ENCODE results near the gene FAM163B. TPM values are rescaled to one million over a fixed set of nuclear protein-coding genes. Genes with fewer than 3 reads are reported as not detected.

Gene FAM163B
- total and polyA plus RNA-seq, 2 donors (not counting 1 experiment from before 2014, with no cell fraction given), result not detected

GRCh38 chr9:133632806-133633680, 23.9 kb upstream of the FAM163B start:
- Histone ChIP-seq H3K79me2 (ENCODE audit: control insufficient read depth, insufficient read depth, low read length) (no peaks in the 10 kb centered on the region), H2AFZ (ENCODE audit: low read length) (no peak overlapping the region), H3K9ac (ENCODE audit: insufficient read depth, low read length) (no peak overlapping the region), H3K4me3 (replicated peaks in 1 of 4; ENCODE audit: control extremely low read depth in 1 of 4, insufficient read depth in 1 of 4, low read depth in 3 of 4, low read length in 4 of 4) (no peak overlapping the region), H3K27me3 (ENCODE audit: control insufficient read depth, insufficient read depth, low read length) (peaks cover 4% of the 10 kb centered on the region), H3K4me2 (ENCODE audit: extremely low read depth, insufficient read depth, low read length) (no peak overlapping the region), H3K27ac (ENCODE audit: insufficient read depth, low read length) (no peak overlapping the region), H4K20me1 (ENCODE audit: control insufficient read depth, extremely low read depth, insufficient read depth, low read length) (no peaks in the 10 kb centered on the region), H3K36me3 (ENCODE audit: control insufficient read depth, insufficient read depth, low read length) (no peaks in the 10 kb centered on the region), H3K9me3 (ENCODE audit: control insufficient read depth, insufficient read depth, low read depth, low read length) (no peaks in the 10 kb centered on the region), H3K4me1 (ENCODE audit: control insufficient read depth, extremely low read depth, insufficient read depth, low read length) (no peaks in the 10 kb centered on the region)
- TF ChIP-seq CTCF (conservative IDR thresholded peaks at IDR 0.05 in 1 of 2, IDR thresholded peaks at IDR 0.05 in 1 of 2; ENCODE audit: low read depth in 1 of 2, low read length in 2 of 2) (no peak), EZH2 (IDR thresholded peaks at IDR 0.05; ENCODE audit: low read length, missing control alignments) (no peak)
- no peak for DNase-seq (ENCODE audit: low read depth in 2 of 2)

- Histone ChIP-seq H3K79me2 (ENCODE audit: control insufficient read depth, insufficient read depth, low read length) (no peaks in the 10 kb centered on the region), H3K4me1 (ENCODE audit: control insufficient read depth, extremely low read depth, insufficient read depth, low read length) (no peaks in the 10 kb centered on the region), H3K27me3 (ENCODE audit: control insufficient read depth, insufficient read depth, low read length) (peaks cover 4% of the 10 kb centered on the region), H3K9ac (ENCODE audit: insufficient read depth, low read length) (no peak overlapping the region), H3K9me3 (ENCODE audit: control insufficient read depth, insufficient read depth, low read depth, low read length) (no peaks in the 10 kb centered on the region), H2AFZ (ENCODE audit: low read length) (no peak overlapping the region), H4K20me1 (ENCODE audit: control insufficient read depth, extremely low read depth, insufficient read depth, low read length) (no peaks in the 10 kb centered on the region), H3K27ac (ENCODE audit: insufficient read depth, low read length) (no peak overlapping the region), H3K4me2 (ENCODE audit: extremely low read depth, insufficient read depth, low read length) (no peak overlapping the region), H3K36me3 (ENCODE audit: control insufficient read depth, insufficient read depth, low read length) (no peaks in the 10 kb centered on the region), H3K4me3 (replicated peaks in 1 of 4; ENCODE audit: control extremely low read depth in 1 of 4, insufficient read depth in 1 of 4, low read depth in 3 of 4, low read length in 4 of 4) (no peak overlapping the region)
- DNase-seq (ENCODE audit: low read depth in 2 of 2), result no peak
- no peak for TF ChIP-seq CTCF (conservative IDR thresholded peaks at IDR 0.05 in 1 of 2, IDR thresholded peaks at IDR 0.05 in 1 of 2; ENCODE audit: low read depth in 1 of 2, low read length in 2 of 2)
- TF ChIP-seq EZH2 (IDR thresholded peaks at IDR 0.05; ENCODE audit: low read length, missing control alignments), result no peak
Observed at GRCh38 chr9:133631111-133631510, 21.9 kb upstream of the FAM163B start.

- Histone ChIP-seq H3K27me3 (ENCODE audit: control insufficient read depth, insufficient read depth, low read length) (peaks cover 4% of the 10 kb centered on the region), H3K27ac (ENCODE audit: insufficient read depth, low read length) (no peak overlapping the region), H3K4me2 (ENCODE audit: extremely low read depth, insufficient read depth, low read length) (no peak overlapping the region), H3K79me2 (ENCODE audit: control insufficient read depth, insufficient read depth, low read length) (no peaks in the 10 kb centered on the region), H3K4me3 (replicated peaks in 1 of 4; ENCODE audit: control extremely low read depth in 1 of 4, insufficient read depth in 1 of 4, low read depth in 3 of 4, low read length in 4 of 4) (no peak overlapping the region), H2AFZ (ENCODE audit: low read length) (no peak overlapping the region), H3K9me3 (ENCODE audit: control insufficient read depth, insufficient read depth, low read depth, low read length) (no peaks in the 10 kb centered on the region), H3K4me1 (ENCODE audit: control insufficient read depth, extremely low read depth, insufficient read depth, low read length) (no peaks in the 10 kb centered on the region), H4K20me1 (ENCODE audit: control insufficient read depth, extremely low read depth, insufficient read depth, low read length) (no peaks in the 10 kb centered on the region), H3K9ac (ENCODE audit: insufficient read depth, low read length) (no peak overlapping the region), H3K36me3 (ENCODE audit: control insufficient read depth, insufficient read depth, low read length) (no peaks in the 10 kb centered on the region)
- TF ChIP-seq EZH2 (IDR thresholded peaks at IDR 0.05; ENCODE audit: low read length, missing control alignments), result no peak
- no peak for TF ChIP-seq CTCF (conservative IDR thresholded peaks at IDR 0.05 in 1 of 2, IDR thresholded peaks at IDR 0.05 in 1 of 2; ENCODE audit: low read depth in 1 of 2, low read length in 2 of 2)
- DNase-seq (ENCODE audit: low read depth in 2 of 2), result no peak
Observed at GRCh38 chr9:133629221-133630110, 20.3 kb upstream of the FAM163B start.
